Fibroblast of peridontal ligament (primary cell): ENCODE measurements around the gene RNF123.

ENCODE experiments used
- DNase-seq: peaks from one replicate; pipeline ENCODE4 v3.0.0-alpha.2; 2010; ENCODE audit errors: extremely low read depth

The RNF123 gene

DNA sequence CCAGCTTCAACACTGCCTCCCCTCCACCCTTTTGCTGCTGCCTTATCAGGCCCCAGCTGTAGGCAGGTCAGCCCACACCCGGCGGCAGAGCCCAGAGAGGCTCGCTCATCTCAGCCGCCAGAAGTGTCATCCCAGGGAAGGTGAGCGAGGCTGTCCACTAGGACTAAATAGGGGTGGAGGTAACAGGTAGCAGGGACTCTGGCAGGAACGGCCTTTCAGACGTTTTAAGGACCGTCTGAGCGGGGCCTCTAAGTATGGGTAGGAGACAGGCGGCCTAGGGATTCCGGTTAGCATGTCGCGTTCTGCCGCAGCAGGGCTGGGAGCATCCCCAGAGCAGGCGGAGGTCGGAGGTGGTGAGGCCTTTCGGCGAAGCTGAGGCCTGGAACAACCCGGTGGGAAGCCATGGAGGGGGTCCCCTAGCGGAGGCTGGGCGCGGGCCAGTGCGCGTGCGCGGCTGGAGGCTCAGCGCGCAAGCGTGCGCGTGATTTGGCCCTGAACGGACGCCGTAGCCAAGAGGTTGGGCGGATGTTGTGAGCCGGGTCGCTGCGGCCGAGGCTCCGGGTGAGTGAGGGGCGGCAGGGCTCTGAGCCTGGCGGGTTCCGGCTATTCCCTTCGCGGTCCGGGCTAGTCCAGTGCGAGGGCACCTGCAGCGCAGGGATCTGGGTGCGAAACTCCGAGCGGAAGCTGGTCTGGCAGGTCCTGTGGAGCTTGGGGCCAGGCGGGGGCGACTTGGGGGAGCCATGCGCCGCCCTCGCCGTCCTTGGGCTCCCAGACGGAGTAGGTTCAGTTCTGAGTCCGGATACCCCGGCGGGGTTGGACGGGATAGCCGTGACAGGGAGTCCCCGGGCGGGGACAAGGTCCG lies at the start of gene RNF123, which contains the start of gene MST1:
RNF123 (plus strand) TSS at position 512 of the 862 bp plus-strand sequence. CDS start 1,609 bp downstream, outside the sequence.
MST1 (minus strand) TSS at position 429 of the 862 bp plus-strand sequence. CDS start 783 bp downstream, outside the sequence.
- DNase-seq, result peak; percentile 88

DNA sequence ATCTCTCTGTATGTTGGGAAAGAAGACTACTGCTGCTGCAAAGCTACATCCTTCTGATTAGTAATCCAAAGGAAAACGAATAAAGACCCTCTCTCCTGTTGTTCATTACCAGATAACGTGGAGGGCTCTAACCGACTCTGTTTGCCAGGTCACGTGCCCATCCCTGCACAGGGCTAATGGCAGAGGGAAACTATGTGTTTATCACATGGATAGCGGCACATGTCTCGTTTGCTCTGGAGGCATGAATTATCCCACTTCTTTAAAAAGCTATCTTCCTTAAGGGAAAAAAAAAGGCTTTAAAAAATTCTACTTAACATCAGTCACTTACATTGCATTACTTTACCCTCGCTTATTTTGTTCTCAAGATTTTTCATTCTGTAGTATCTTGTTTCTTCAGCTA lies 48.1 kb upstream of the RNF123 start:
- DNase-seq, result no peak

DNA sequence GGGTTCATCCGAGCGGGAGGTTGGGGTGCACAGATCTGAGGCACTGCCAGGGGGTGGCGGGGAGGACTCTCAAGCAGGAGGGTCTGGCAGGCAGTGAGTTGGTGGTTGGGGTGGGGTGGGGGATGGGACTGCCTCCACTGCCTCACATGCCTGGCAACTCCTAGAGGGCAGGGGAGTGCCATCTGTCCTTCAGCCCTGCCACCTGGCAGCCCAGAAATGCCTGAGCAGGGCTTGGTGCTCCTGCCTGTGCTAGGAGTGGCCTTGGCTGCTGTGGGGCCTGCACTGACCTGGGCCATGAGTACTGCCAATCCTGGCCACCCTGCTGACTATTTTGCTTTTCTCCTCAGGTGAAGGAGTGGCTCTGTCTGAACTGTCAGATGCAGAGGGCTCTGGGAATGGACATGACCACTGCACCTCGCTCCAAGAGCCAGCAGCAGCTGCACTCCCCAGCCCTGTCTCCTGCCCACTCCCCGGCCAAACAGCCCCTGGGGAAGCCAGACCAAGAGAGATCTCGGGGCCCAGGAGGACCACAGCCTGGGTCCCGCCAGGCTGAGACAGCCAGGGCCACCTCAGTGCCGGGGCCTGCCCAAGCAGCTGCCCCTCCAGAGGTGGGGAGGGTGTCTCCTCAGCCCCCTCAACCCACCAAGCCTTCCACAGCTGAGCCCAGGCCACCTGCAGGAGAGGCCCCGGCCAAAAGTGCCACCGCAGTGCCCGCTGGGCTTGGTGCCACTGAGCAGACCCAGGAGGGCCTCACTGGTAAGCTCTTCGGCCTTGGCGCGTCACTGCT lies 47.2 kb upstream of the RNF123 start:
- no peak for DNase-seq

DNA sequence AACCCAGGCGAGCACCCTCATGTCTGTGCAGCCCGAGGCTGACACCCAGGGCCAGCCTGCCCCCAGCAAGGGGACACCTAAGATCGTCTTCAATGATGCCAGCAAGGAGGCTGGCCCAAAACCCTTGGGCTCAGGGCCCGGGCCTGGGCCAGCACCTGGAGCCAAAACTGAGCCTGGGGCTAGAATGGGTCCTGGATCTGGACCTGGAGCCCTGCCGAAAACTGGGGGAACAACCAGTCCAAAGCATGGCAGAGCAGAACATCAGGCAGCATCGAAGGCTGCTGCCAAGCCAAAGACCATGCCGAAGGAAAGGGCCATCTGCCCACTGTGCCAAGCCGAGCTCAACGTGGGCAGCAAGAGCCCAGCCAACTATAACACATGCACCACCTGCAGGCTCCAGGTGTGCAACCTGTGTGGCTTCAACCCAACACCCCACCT lies 46.6 kb upstream of the RNF123 start:
- DNase-seq, result no peak

DNA sequence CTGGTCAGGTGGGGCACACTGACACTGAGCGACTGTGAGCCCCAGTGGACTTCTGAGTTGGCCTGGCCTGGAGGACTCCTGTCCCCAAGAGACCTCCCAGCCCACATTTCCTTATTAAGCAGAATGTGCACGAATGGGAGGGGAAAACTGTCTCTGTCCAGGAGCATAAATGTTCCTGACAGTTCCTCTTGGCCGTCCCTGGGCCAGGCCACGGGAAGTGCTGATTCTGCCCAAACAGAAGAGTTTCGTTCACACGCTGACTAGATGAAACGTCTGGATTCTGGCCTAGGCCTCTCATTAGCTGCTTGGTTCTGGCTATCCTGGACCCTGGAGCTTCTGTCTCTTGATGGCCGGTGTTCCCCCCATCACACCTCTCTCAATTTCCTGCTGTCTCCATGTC lies 44.7 kb upstream of the RNF123 start:
- DNase-seq, result no peak

DNA sequence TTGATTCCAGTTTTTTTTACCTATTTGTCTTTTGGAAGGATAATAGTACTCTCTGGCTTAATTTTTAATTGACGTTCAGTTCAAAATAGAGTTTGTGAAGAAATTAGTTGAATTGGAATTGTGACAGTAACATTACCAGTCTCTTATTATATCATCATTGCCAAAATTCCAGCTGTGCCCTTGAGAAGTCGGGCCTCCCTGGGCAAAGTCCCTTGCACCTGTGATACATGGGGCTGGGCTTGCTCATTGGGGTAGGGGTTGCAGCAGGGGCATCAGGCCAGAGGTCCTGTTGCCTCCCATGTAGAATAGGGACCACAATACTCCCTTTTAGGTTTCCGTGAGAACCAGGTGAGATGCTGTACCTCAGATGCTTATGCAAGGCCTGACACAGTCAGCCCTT lies 43.1 kb upstream of the RNF123 start:
- DNase-seq, result no peak

DNA sequence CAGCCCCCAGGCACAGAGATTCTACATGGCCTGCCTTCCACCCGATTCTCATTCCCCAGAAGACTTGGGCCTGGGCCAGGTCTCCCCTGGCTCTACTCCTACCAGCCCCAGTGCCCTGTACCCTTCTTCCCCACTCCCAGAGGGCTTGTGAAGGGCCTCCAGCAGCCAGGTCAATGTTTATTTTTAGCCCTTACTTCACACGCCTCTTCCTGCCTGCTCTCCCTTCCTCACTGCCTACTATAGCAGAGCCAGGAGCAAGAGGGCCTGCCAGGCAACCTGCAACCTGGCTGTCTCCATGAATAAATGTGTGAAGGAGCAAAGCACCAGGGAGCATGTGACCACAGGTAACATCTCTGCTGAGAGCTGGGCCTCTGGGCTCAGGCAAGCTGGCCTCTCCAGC lies 41.6 kb upstream of the RNF123 start:
- no peak for DNase-seq

DNA sequence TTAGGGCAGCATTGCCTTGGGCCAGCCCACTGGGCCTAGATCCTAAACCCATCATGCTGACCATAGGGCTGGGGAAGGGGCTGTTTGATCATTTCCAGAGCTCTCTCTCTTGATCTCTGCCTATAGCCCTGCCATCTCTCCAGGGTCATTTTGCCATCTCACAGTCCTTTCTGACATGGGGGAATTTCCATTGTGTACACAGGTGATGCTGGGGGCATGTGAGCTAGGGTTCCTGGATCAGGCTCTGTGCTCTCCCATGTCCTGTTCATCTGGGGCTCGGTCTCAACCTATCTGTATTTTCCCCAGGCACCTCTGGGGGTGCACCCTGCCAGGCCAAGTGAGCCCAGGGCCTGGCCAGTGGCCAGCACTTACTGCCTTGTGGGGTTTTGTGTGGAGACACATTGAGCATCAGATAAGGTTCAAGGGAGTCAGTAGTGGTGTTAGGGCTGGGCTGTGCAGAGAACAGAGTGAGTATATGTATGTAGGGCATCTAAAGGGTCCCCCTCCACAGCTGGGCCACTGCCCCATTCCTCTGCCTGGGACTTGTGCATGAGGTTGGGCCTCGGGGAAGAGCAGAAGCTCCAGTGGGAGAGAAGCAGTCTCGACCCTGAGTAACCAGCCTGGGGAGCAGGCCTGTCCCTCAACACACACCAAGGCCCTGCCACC lies 40.9 kb upstream of the RNF123 start:
- no peak for DNase-seq

DNA sequence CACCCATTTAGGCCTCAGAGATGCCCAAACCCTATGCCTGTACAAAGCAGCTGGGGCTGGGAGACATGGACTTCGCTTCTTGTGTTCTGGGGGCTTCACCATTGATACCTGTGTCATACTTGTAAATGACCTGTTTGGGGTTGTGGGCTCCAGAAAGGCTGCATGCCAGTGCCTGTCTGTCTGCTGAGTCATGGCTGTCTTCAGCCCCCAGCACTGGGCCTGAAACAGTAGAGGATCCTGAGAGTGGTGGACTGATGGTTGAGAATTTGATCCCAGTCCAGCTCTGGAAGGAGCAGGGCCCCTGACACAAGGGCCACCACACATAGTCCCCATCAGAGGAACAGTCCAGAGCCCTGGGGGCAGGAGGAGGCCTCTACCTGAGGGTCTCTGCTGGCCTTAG lies 39.8 kb upstream of the RNF123 start:
- no peak for DNase-seq

DNA sequence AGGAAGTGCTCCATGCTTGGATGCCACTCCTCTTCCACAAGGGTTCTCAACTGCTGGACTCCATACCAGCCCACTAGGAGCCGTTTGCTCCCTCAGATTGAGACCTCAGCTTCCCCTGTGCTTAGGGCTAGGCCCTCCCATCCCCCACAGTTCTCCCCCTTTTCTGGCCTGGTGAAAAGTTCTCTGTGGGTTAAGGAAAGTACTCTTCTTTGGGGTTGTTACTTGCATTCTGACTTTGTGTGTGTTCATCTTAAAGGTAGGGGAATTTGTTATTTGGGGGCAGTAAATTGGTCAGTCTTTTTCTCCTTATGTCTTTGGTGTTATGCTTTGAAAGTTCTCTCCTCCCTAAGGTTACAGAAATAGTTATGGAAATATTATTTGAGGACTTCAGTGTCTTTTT lies 39.2 kb upstream of the RNF123 start:
- no peak for DNase-seq

DNA sequence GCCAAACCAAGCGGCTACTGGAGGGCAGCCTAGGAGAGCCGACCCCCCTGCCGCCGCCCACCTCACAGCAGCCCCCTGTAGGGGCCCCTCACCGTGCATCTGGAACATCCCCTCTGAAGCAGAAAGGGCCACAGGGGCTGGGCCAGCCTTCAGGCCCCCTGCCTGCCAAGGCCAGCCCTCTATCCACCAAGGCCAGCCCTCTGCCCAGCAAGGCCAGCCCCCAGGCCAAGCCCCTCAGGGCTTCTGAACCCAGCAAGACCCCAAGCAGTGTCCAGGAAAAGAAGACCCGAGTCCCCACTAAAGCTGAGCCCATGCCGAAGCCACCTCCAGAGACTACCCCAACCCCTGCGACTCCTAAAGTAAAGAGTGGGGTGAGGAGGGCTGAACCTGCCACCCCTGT lies 38.7 kb upstream of the RNF123 start:
- no peak for DNase-seq

DNA sequence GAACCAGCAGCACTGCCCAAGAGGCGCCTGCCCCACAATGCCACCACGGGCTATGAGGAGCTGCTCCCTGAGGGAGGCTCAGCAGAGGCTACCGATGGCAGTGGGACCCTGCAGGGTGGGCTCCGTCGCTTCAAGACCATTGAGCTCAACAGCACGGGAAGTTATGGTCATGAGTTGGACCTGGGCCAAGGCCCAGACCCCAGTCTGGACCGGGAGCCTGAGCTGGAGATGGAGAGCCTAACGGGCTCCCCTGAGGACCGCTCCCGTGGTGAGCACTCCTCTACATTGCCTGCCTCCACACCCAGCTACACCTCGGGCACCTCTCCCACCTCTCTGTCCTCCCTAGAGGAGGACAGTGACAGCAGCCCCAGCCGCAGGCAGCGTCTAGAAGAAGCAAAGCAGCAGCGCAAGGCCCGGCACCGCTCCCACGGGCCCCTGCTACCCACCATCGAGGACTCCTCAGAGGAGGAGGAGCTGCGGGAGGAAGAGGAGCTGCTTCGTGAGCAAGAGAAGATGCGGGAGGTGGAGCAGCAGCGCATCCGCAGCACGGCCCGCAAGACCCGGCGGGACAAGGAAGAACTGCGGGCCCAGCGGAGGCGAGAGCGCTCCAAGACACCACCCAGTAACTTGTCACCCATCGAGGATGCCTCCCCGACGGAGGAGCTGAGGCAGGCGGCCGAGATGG lies 37.0 kb upstream of the RNF123 start:
- no peak for DNase-seq

DNA sequence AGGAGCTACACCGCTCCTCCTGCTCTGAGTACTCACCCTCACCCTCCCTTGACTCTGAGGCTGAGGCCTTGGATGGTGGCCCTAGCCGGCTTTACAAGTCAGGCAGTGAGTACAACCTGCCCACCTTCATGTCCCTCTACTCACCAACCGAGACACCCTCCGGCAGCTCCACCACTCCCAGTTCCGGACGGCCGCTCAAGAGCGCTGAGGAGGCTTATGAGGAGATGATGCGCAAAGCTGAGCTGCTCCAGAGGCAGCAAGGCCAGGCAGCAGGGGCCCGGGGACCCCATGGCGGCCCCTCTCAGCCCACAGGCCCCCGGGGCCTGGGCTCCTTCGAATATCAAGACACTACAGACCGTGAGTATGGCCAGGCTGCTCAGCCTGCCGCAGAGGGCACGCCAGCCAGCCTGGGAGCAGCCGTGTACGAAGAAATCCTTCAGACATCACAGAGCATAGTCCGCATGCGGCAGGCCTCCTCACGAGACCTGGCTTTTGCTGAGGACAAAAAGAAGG lies 36.4 kb upstream of the RNF123 start:
- DNase-seq, result no peak

DNA sequence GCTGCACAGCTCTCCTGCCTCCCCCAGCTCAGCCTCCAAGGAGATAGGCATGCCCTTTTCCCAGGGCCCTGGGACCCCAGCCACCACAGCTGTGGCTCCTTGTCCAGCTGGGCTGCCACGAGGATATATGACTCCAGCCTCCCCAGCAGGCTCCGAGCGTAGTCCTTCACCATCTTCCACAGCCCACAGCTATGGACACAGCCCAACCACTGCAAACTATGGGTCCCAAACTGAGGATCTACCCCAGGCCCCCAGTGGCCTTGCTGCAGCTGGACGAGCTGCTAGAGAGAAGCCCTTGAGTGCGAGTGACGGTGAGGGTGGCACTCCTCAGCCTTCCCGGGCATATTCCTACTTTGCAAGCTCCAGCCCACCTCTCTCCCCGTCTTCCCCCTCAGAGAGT lies 35.7 kb upstream of the RNF123 start:
- no peak for DNase-seq

DNA sequence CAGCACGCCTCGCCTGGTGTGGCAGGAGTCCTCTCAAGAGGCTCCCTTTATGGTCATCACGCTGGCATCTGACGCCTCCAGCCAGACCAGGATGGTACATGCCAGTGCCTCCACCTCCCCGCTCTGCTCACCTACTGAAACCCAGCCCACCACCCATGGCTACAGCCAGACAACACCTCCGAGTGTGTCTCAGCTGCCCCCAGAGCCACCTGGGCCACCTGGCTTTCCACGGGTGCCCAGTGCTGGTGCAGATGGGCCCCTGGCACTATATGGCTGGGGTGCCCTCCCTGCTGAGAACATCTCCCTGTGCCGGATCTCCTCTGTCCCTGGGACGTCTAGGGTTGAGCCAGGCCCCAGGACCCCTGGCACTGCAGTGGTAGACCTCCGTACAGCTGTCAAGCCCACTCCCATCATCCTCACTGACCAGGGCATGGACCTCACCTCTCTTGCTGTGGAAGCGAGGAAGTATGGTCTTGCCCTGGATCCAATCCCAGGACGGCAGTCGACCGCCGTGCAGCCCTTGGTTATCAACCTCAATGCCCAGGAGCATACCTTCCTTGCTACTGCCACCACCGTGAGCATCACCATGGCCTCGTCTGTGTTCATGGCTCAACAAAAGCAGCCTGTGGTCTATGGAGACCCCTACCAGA lies 35.1 kb upstream of the RNF123 start:
- no peak for DNase-seq

DNA sequence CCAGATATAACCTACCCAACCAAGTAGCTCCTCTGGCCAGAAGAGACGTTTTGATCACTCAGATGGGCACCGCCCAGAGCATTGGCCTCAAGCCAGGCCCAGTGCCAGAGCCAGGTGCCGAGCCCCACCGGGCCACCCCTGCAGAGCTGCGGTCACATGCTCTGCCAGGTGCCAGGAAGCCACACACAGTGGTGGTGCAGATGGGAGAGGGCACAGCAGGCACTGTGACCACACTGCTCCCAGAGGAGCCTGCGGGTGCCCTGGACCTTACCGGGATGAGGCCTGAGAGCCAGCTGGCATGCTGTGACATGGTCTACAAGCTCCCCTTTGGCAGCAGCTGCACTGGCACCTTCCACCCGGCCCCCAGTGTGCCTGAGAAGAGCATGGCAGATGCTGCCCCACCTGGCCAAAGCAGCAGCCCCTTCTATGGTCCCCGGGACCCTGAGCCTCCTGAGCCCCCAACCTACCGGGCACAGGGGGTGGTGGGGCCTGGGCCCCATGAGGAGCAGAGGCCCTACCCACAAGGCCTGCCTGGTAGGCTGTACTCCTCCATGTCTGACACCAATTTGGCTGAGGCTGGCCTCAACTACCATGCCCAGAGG lies 34.3 kb upstream of the RNF123 start:
- DNase-seq, result no peak

DNA sequence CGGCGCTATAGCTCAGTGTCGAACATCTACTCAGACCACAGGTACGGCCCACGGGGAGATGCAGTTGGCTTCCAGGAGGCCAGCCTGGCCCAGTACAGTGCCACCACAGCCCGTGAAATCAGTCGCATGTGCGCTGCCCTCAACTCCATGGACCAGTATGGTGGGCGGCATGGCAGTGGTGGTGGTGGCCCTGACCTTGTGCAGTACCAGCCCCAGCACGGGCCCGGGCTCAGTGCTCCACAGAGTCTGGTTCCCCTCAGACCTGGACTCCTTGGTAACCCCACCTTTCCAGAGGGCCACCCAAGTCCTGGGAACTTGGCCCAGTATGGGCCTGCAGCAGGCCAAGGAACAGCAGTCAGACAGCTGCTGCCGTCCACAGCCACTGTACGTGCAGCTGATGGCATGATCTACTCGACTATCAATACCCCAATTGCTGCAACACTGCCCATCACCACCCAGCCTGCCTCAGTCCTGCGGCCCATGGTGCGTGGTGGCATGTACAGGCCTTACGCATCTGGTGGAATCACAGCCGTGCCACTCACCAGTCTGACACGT lies 33.5 kb upstream of the RNF123 start:
- no peak for DNase-seq

DNA sequence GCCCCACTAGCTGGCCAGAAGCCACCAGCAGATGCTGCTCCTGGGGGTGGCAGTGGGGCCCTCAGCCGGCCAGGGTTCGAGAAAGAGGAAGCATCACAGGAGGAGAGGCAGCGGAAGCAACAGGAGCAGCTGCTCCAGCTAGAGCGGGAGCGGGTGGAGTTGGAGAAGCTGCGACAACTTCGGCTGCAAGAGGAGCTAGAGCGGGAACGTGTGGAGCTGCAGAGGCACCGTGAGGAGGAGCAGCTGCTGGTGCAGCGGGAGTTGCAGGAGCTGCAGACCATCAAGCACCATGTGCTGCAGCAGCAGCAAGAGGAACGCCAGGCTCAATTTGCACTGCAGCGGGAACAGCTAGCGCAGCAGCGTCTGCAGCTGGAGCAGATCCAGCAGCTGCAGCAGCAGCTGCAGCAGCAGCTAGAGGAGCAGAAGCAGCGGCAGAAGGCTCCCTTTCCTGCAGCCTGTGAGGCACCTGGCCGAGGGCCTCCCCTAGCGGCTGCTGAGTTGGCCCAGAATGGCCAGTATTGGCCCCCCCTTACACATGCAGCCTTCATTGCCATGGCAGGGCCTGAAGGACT lies 32.7 kb upstream of the RNF123 start:
- no peak for DNase-seq

DNA sequence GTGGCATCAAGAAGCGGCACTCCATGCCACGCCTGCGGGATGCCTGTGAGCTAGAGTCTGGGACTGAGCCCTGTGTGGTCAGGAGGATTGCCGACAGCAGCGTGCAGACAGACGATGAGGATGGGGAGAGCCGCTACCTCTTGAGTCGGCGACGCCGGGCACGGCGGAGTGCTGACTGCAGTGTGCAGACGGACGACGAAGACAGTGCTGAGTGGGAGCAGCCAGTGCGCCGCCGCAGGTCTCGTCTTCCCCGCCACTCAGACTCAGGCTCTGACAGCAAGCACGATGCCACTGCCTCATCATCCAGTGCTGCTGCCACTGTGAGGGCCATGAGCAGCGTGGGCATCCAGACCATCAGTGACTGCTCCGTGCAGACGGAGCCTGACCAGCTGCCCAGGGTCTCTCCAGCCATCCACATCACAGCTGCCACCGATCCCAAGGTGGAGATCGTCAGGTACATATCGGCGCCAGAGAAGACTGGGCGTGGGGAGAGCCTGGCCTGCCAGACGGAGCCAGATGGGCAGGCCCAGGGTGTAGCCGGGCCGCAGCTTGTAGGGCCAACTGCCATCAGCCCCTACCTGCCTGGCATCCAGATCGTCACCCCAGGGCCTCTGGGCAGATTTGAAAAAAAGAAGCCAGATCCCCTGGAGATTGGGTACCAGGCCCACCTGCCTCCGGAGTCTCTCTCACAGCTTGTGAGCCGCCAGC lies 32.0 kb upstream of the RNF123 start:
- DNase-seq, result no peak
